Effector memory CD8-positive, alpha-beta T cell (primary cell): Measurements from ENCODE around the gene GABRG3.
"Not testable (repeated sequence)": the region's sequence is repeated elsewhere in the genome, so short reads cannot be mapped to it uniquely, and the experiment has no call there.

Experiments used
- ATAC-seq: fragments of 150-1000 bp; cut with Tn5 transposase; replicated peaks from 2 replicates; pipeline ENCODE4 v1.10.0; 2021; ENCODE audit warnings: mild to moderate bottlenecking, moderate library complexity
- DNase-seq, 3 experiments: peaks; one replicate each; pipeline ENCODE4 v3.0.0; 2021
- H3K27ac Mint-ChIP-seq, 2 donors: one replicate each; pipeline ENCODE4 v1.8.0; 2022; ENCODE audit warnings: mild to moderate bottlenecking in 2 of 2, mixed read lengths in 2 of 2, moderate library complexity in 2 of 2
- H3K27me3 Mint-ChIP-seq, 2 donors: one replicate each; pipeline ENCODE4 v1.8.0; 2022; ENCODE audit warnings: mixed read lengths in 2 of 2
- H3K36me3 Mint-ChIP-seq: one replicate; pipeline ENCODE4 v1.8.0; 2022; ENCODE audit warnings: mild to moderate bottlenecking, moderate library complexity, mixed read lengths; ENCODE audit not compliant: insufficient read depth
- H3K4me1 Mint-ChIP-seq, 2 donors: one replicate each; pipeline ENCODE4 v1.8.0; 2022; ENCODE audit warnings: low read depth in 2 of 2, mixed read lengths in 2 of 2
- H3K4me3 Mint-ChIP-seq, 2 donors: one replicate each; pipeline ENCODE4 v1.8.0; 2022; ENCODE audit warnings: mild to moderate bottlenecking in 2 of 2, mixed read lengths in 2 of 2, moderate library complexity in 2 of 2
- H3K9me3 Mint-ChIP-seq, 2 donors: one replicate each; pipeline ENCODE4 v1.8.0; 2022; ENCODE audit warnings: mixed read lengths in 2 of 2

The GABRG3 gene

GRCh38 chr15:27165590-27165989 is 194.6 kb downstream of the GABRG3 start:
- H3K27me3 Mint-ChIP-seq = no peaks in the 10 kb centered on the region
- peaks cover 17 to 30% of the 10 kb centered on the region in 2 donors for H3K9me3 Mint-ChIP-seq
- H3K4me3 Mint-ChIP-seq = no peak overlapping the region
- no peak overlapping the region for H3K27ac Mint-ChIP-seq
- DNase-seq = no peak
- no peak for ATAC-seq
- no peaks in the 10 kb centered on the region for H3K4me1 Mint-ChIP-seq
- H3K36me3 Mint-ChIP-seq = no peaks in the 10 kb centered on the region

- ATAC-seq (no peak), DNase-seq (no peak)
- H3K27ac Mint-ChIP-seq = no peak overlapping the region
- H3K27me3 Mint-ChIP-seq = no peaks in the 10 kb centered on the region
- H3K9me3 Mint-ChIP-seq = peaks cover 15 to 28% of the 10 kb centered on the region in 2 donors
- no peaks in the 10 kb centered on the region for H3K36me3 Mint-ChIP-seq
- no peaks in the 10 kb centered on the region for H3K4me1 Mint-ChIP-seq
- H3K4me3 Mint-ChIP-seq = no peak overlapping the region
Measured at GRCh38 chr15:27166917-27167316, 195.9 kb downstream of the GABRG3 start.

- peaks cover 13 to 20% of the 10 kb centered on the region in 2 donors for H3K9me3 Mint-ChIP-seq
- H3K36me3 Mint-ChIP-seq = no peaks in the 10 kb centered on the region
- no peaks in the 10 kb centered on the region for H3K27me3 Mint-ChIP-seq
Measured at GRCh38 chr15:27167738-27168137, 196.8 kb downstream of the GABRG3 start.

GRCh38 chr15:27170851-27171250 is 199.9 kb downstream of the GABRG3 start:
- H3K4me1 Mint-ChIP-seq = no peaks in the 10 kb centered on the region
- no peaks in the 10 kb centered on the region for H3K27me3 Mint-ChIP-seq
- ATAC-seq = no peak
- DNase-seq = no peak
- no peak overlapping the region for H3K27ac Mint-ChIP-seq
- no peaks in the 10 kb centered on the region for H3K36me3 Mint-ChIP-seq
- peaks cover 8 to 19% of the 10 kb centered on the region in 2 donors for H3K9me3 Mint-ChIP-seq
- no peak overlapping the region for H3K4me3 Mint-ChIP-seq

More at GRCh38 chr15:27167738-27168137, 196.8 kb downstream of the GABRG3 start:
- ATAC-seq = no peak
- DNase-seq = no peak
- Mint-ChIP-seq H3K27ac (no peak overlapping the region), H3K4me3 (no peak overlapping the region), H3K4me1 (no peaks in the 10 kb centered on the region)

GRCh38 chr15:27172821-27173220 is 201.8 kb downstream of the GABRG3 start:
- Mint-ChIP-seq H3K4me3 (no peak overlapping the region), H3K27ac (no peak overlapping the region), H3K4me1 (no peaks in the 10 kb centered on the region), H3K36me3 (no peaks in the 10 kb centered on the region), H3K27me3 (no peaks in the 10 kb centered on the region), H3K9me3 (peaks cover 10 to 19% of the 10 kb centered on the region in 2 donors)
- ATAC-seq (no peak), DNase-seq (no peak)

- H3K4me1 Mint-ChIP-seq = no peaks in the 10 kb centered on the region
- no peak for DNase-seq
- H3K27ac Mint-ChIP-seq = no peak overlapping the region
- ATAC-seq = no peak
- no peak overlapping the region for H3K4me3 Mint-ChIP-seq
- H3K27me3 Mint-ChIP-seq = no peaks in the 10 kb centered on the region
- H3K36me3 Mint-ChIP-seq = no peaks in the 10 kb centered on the region
- H3K9me3 Mint-ChIP-seq = peaks cover 5 to 8% of the 10 kb centered on the region in 2 donors
Measured at GRCh38 chr15:27175472-27176153, 204.6 kb downstream of the GABRG3 start.

- Mint-ChIP-seq H3K4me1 (no peaks in the 10 kb centered on the region), H3K27ac (no peak overlapping the region), H3K9me3 (peaks cover 5 to 8% of the 10 kb centered on the region in 2 donors), H3K27me3 (no peaks in the 10 kb centered on the region), H3K36me3 (no peaks in the 10 kb centered on the region), H3K4me3 (no peak overlapping the region)
- ATAC-seq (no peak), DNase-seq (no peak)
Measured at GRCh38 chr15:27176785-27177406, 205.9 kb downstream of the GABRG3 start.

GRCh38 chr15:27179789-27180188 is 208.8 kb downstream of the GABRG3 start:
- H3K9me3 Mint-ChIP-seq = peaks cover 7 to 9% of the 10 kb centered on the region in 2 donors
- no peak for ATAC-seq
- H3K4me1 Mint-ChIP-seq = no peaks in the 10 kb centered on the region
- H3K27ac Mint-ChIP-seq = no peak overlapping the region
- H3K27me3 Mint-ChIP-seq = no peaks in the 10 kb centered on the region
- no peak overlapping the region for H3K4me3 Mint-ChIP-seq
- no peak for DNase-seq
- H3K36me3 Mint-ChIP-seq = no peaks in the 10 kb centered on the region

GRCh38 chr15:27182561-27183110 is 211.7 kb downstream of the GABRG3 start:
- DNase-seq (no peak), ATAC-seq (no peak)
- no peak overlapping the region for H3K27ac Mint-ChIP-seq
- H3K4me1 Mint-ChIP-seq = no peaks in the 10 kb centered on the region
- no peaks in the 10 kb centered on the region for H3K36me3 Mint-ChIP-seq
- no peaks in the 10 kb centered on the region for H3K27me3 Mint-ChIP-seq
- H3K4me3 Mint-ChIP-seq = no peak overlapping the region
- peaks cover 9 to 23% of the 10 kb centered on the region in 2 donors for H3K9me3 Mint-ChIP-seq

- no peak overlapping the region for H3K4me3 Mint-ChIP-seq
- DNase-seq (no peak), ATAC-seq (no peak)
- H3K27me3 Mint-ChIP-seq = no peaks in the 10 kb centered on the region
- H3K36me3 Mint-ChIP-seq = no peaks in the 10 kb centered on the region
- H3K27ac Mint-ChIP-seq = no peak overlapping the region
- peaks cover 8 to 23% of the 10 kb centered on the region in 2 donors for H3K9me3 Mint-ChIP-seq
- H3K4me1 Mint-ChIP-seq = no peaks in the 10 kb centered on the region
Measured at GRCh38 chr15:27183201-27183600, 212.2 kb downstream of the GABRG3 start.

GRCh38 chr15:27191515-27191914 is 220.5 kb downstream of the GABRG3 start:
- peaks cover 5 to 35% of the 10 kb centered on the region in 2 donors for H3K9me3 Mint-ChIP-seq
- H3K36me3 Mint-ChIP-seq, H3K27me3 Mint-ChIP-seq, DNase-seq, H3K27ac Mint-ChIP-seq, H3K4me1 Mint-ChIP-seq, ATAC-seq, H3K4me3 Mint-ChIP-seq: not testable (repeated sequence)

- Mint-ChIP-seq H3K4me3 (no peak overlapping the region), H3K27ac (no peak overlapping the region), H3K9me3 (peaks cover 8 to 20% of the 10 kb centered on the region in 2 donors)
Measured at GRCh38 chr15:27196691-27197090, 225.7 kb downstream of the GABRG3 start.

GRCh38 chr15:27201425-27201824 is 230.4 kb downstream of the GABRG3 start:
- DNase-seq (no peak), ATAC-seq (no peak)
- H3K27ac Mint-ChIP-seq = no peak overlapping the region
- H3K27me3 Mint-ChIP-seq = no peaks in the 10 kb centered on the region
- no peaks in the 10 kb centered on the region for H3K36me3 Mint-ChIP-seq
- peaks cover 17% of the 10 kb centered on the region in 2 donors for H3K9me3 Mint-ChIP-seq
- no peaks in the 10 kb centered on the region for H3K4me1 Mint-ChIP-seq
- H3K4me3 Mint-ChIP-seq = no peak overlapping the region

More at GRCh38 chr15:27196691-27197090, 225.7 kb downstream of the GABRG3 start:
- Mint-ChIP-seq H3K27me3 (no peaks in the 10 kb centered on the region), H3K4me1 (no peaks in the 10 kb centered on the region), H3K36me3 (no peaks in the 10 kb centered on the region)
- ATAC-seq (no peak), DNase-seq (no peak)

- Mint-ChIP-seq H3K9me3 (peaks cover 6 to 26% of the 10 kb centered on the region in 2 donors), H3K36me3 (no peaks in the 10 kb centered on the region), H3K4me3 (no peak overlapping the region), H3K27ac (no peak overlapping the region), H3K4me1 (no peaks in the 10 kb centered on the region), H3K27me3 (no peaks in the 10 kb centered on the region)
- DNase-seq (no peak), ATAC-seq (no peak)
Measured at GRCh38 chr15:27210176-27210575, 239.2 kb downstream of the GABRG3 start.
